Erythroblast (primary cell): ENCODE data around the gene CFAP300.

Experiments used
- GATA1 ChIP-seq: IDR thresholded peaks from 2 replicates; pipeline ENCODE4 v1.6.1; 2011; ENCODE audit warnings: low read depth, mild to moderate bottlenecking, control low read depth, low read length, moderate library complexity
- POLR2A ChIP-seq: IDR thresholded peaks from 2 replicates; pipeline ENCODE4 v1.6.1; 2011; ENCODE audit warnings: mild to moderate bottlenecking, low read length

DNA sequence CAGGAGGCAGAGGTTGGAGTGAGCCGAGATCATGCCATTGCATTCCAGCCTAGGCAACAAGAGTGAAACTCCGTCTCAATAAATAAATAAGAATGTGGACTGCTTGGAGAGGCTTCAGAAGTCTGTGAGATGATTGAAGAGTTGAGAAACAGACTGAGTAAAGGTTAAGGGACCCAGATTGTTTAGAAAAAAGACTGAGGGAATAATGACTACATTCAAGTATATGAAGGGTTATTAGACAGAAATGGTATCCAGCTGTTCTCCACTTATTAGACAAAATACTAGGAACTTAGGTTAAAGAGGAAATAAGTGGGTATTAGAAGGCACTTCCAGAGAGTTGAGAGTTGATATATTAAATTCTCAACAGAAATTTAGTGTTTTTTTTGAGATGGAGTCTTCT lies 52.5 kb downstream of the CFAP300 start:
- no peak for TF ChIP-seq POLR2A
- TF ChIP-seq GATA1, result no peak
